PC-3 (cell line): ENCODE data around the gene RELL2. TPM values are rescaled to one million over a fixed set of nuclear protein-coding genes. Genes with fewer than 3 reads are reported as not detected.

Experiments used
- ATAC-seq: fragments of 200-7000 bp; cut with Tn5 transposase; 2 replicates; pipeline ENCODE4 v1.9.1; 2020; ENCODE audit warnings: mild to moderate bottlenecking, moderate library complexity
- BruUV-seq: library from RNA; stranded (reverse); fragments of 400-500 nt; replicated peaks from 2 replicates; lab custom pipeline; 2021; lab: Mats Ljungman, UMichigan
- CTCF ChIA-PET: fragments of 300-600 bp; sonication (Branson Sonifier 250); formaldehyde crosslinking; loops from one replicate; lab custom pipeline; 2022; ENCODE audit warnings: antibody characterized with exemption; lab: Charles Lee
- POLR2A ChIA-PET: fragments of 300-600 bp; sonication (Branson Sonifier 250); formaldehyde crosslinking; loops from one replicate; lab custom pipeline; 2022; ENCODE audit warnings: antibody characterized with exemption; ENCODE audit not compliant: unreplicated experiment; lab: Charles Lee
- DNase-seq: peaks from one replicate; pipeline ENCODE4 v3.0.0-alpha.2; 2015
- H2AFZ ChIP-seq: fragments of 300-600 bp; sonication (generic); 2 replicates; pipeline ENCODE4 v1.6.0; 2016; ENCODE audit warnings: antibody characterized with exemption, low read length
- H3F3A ChIP-seq: fragments of 300-600 bp; sonication (generic); one replicate; pipeline ENCODE4 v1.6.0; 2017; ENCODE audit warnings: antibody characterized with exemption, low read length, control low read depth, mild to moderate bottlenecking; ENCODE audit not compliant: unreplicated experiment
- H3K27ac ChIP-seq: fragments of 300-600 bp; sonication (generic); 2 replicates; pipeline ENCODE4 v1.5.1; 2016; ENCODE audit warnings: mild to moderate bottlenecking, low read length
- H3K27me3 ChIP-seq: fragments of 300-600 bp; sonication (generic); 2 replicates; pipeline ENCODE4 v1.6.1; 2016; ENCODE audit warnings: low read length, mixed read lengths
- H3K36me3 ChIP-seq: fragments of 300-600 bp; sonication (generic); 2 replicates; pipeline ENCODE4 v1.6.1; 2016; ENCODE audit warnings: low read depth, mixed run types, low read length, mixed read lengths
- H3K4me1 ChIP-seq: fragments of 300-600 bp; sonication (generic); 2 replicates; pipeline ENCODE4 v1.5.1; 2016; ENCODE audit warnings: low read length; ENCODE audit not compliant: insufficient read depth
- H3K4me2 ChIP-seq: fragments of 300-600 bp; sonication (generic); 2 replicates; pipeline ENCODE4 v1.6.0; 2016; ENCODE audit warnings: low read length
- H3K4me3 ChIP-seq: fragments of 300-600 bp; sonication (generic); 2 replicates; pipeline ENCODE4 v1.5.1; 2016; ENCODE audit warnings: mild to moderate bottlenecking, low read length, mixed read lengths
- H3K79me2 ChIP-seq: fragments of 300-600 bp; sonication (generic); 2 replicates; pipeline ENCODE4 v1.6.1; 2017; ENCODE audit warnings: low read length, mixed read lengths
- H3K9ac ChIP-seq: fragments of 300-600 bp; sonication (generic); 2 replicates; pipeline ENCODE4 v1.6.0; 2016; ENCODE audit warnings: mild to moderate bottlenecking, low read length
- H3K9me2 ChIP-seq: fragments of 300-600 bp; sonication (generic); replicated peaks from 2 replicates; pipeline ENCODE4 v1.6.1; 2016; ENCODE audit warnings: mixed run types, low read length, mixed read lengths
- H3K9me3 ChIP-seq: fragments of 300-600 bp; sonication (generic); 2 replicates; pipeline ENCODE4 v1.6.1; 2016; ENCODE audit warnings: low read length, mixed read lengths
- H4K20me1 ChIP-seq: fragments of 300-600 bp; sonication (generic); 2 replicates; pipeline ENCODE4 v1.6.1; 2016; ENCODE audit warnings: low read length, mixed read lengths
- EZH2 ChIP-seq: fragments of 300-600 bp; sonication (generic); IDR thresholded peaks from one replicate; pipeline ENCODE4 v1.6.1; 2017; ENCODE audit warnings: antibody characterized with exemption, mild to moderate bottlenecking, low read length; ENCODE audit not compliant: unreplicated experiment
- EZH2phosphoT487 ChIP-seq: fragments of 300-600 bp; sonication (generic); IDR thresholded peaks from 2 replicates; pipeline ENCODE4 v1.6.1; 2018; ENCODE audit warnings: mild to moderate bottlenecking, antibody characterized with exemption, low read length, borderline replicate concordance
- intact Hi-C: fragments of 100-400 bp; cut with micrococcal nuclease; formaldehyde crosslinking; loops from 2 replicates; pipeline ENCODE4 v1.9.0; 2023
- total RNA-seq: library from RNA; depleted of rRNA; stranded (reverse); fragments of >200 nt; gene quantifications from 2 replicates; pipeline ENCODE4 v1.2.3, GENCODE V29; 2014
- TF ChIP-seq, protein P1 (sequence below): fragments of 300-600 bp; sonication (generic); conservative IDR thresholded peaks from 2 replicates; pipeline ENCODE4 v1.5.1; 2017; ENCODE audit warnings: antibody characterized with exemption, low read depth, mild to moderate bottlenecking, low read length

Gene RELL2
- total RNA-seq, 1 experiment from 2014 or later, result 5.6 TPM

DNA sequence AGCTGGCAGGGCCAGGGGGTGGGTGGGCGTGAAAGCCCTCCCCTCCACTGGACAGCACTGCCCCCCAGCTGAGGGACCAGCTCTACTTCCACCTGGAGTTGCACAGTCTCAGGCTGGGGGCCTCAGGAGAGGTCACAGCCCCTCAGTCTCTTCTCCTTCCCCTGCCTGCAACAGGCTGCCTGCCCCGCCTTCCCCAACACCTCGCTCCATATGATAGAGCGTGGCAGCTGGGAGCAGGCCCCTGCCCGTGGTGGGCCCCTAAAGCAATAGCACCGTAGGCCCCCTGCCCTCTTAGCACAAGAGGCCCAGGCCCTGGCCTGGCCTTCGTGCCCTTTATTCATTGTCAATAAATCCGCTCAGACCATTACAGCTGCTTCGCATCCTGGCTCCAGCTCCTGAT lies 3.9 kb downstream of the RELL2 start:
- BruUV-seq, result no TSS peak
- H3K27me3 ChIP-seq, result no peaks in the 10 kb centered on the region
- no peak overlapping the region for H3K4me2 ChIP-seq
- H3K9me3 ChIP-seq, result no peaks in the 10 kb centered on the region
- intact Hi-C loops, result no loop called here
- ATAC-seq, result no peak
- TF ChIP-seq, protein P1, sequence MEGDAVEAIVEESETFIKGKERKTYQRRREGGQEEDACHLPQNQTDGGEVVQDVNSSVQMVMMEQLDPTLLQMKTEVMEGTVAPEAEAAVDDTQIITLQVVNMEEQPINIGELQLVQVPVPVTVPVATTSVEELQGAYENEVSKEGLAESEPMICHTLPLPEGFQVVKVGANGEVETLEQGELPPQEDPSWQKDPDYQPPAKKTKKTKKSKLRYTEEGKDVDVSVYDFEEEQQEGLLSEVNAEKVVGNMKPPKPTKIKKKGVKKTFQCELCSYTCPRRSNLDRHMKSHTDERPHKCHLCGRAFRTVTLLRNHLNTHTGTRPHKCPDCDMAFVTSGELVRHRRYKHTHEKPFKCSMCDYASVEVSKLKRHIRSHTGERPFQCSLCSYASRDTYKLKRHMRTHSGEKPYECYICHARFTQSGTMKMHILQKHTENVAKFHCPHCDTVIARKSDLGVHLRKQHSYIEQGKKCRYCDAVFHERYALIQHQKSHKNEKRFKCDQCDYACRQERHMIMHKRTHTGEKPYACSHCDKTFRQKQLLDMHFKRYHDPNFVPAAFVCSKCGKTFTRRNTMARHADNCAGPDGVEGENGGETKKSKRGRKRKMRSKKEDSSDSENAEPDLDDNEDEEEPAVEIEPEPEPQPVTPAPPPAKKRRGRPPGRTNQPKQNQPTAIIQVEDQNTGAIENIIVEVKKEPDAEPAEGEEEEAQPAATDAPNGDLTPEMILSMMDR, result no peak
- TF ChIP-seq EZH2, result no peak
- TF ChIP-seq EZH2phosphoT487, result no peak
- CTCF ChIA-PET, result no interaction called here
- H3K27ac ChIP-seq, result no peak overlapping the region
- no peak overlapping the region for H2AFZ ChIP-seq
- no peak overlapping the region for H3K9ac ChIP-seq
- no peak for DNase-seq
- H3K4me1 ChIP-seq, result peaks cover 34% of the 10 kb centered on the region
- POLR2A ChIA-PET, result no interaction called here
- no peaks in the 10 kb centered on the region for H3K9me2 ChIP-seq
- H4K20me1 ChIP-seq, result 0 out of 2 replicates have a peak, but pooled peaks cover 5% of the 10 kb centered on the region
- no peaks in the 10 kb centered on the region for H3K36me3 ChIP-seq
- H3K79me2 ChIP-seq, result peaks cover 9% of the 10 kb centered on the region
- no peaks in the 10 kb centered on the region for H3F3A ChIP-seq
- no peak overlapping the region for H3K4me3 ChIP-seq

DNA sequence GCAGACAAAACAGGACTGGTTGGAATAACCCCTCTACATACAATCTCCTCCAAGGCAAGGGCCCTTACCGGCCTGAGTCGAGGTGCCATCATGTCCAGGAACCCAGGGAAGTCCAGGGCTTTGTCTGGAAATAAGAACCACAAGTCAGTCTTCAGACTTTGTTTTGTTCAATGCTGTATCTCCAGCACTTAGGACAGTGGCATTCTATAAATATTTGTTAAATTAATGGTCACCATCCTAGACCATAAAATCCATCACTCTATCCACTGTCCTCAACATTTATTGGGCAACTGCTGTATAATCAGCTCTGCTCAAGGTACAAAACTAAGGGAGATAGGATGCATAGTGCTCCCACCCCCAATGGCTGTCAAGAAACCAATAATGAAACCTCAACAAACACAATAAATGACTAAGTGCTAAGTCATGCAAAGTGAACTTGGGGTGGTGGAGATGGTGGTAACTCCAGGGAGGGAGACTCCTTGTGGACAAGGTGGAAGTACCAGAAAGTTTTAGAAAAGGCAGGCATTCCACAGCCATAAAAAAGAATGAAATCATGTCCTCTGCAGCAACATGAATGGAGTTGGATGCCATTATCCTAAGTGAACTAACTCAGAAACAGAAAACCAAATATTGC lies 5.0 kb downstream of the RELL2 start:
- H3K36me3 ChIP-seq, result no peaks in the 10 kb centered on the region
- DNase-seq, result peak; percentile 93
- H3K4me2 ChIP-seq, result no peak overlapping the region; the same call in 1 of the 2 replicates
- POLR2A ChIA-PET, result interaction anchor here (0.7 kb wide), 1 partner anchor 38 kb away, joined by 3 read pairs; no protein-coding TSS in a partner anchor
- no TSS peak for BruUV-seq
- H3K9ac ChIP-seq, result no peak overlapping the region
- no peak overlapping the region for H2AFZ ChIP-seq
- H3K4me3 ChIP-seq, result no peak overlapping the region
- no peak for TF ChIP-seq EZH2
- no peak for TF ChIP-seq EZH2phosphoT487
- TF ChIP-seq, protein P1, result peak; percentile 62
- CTCF ChIA-PET, result interaction anchor here (0.5 kb wide), 1 partner anchor 248 kb away, joined by 3 read pairs; no protein-coding TSS in a partner anchor
- no peaks in the 10 kb centered on the region for H3K9me3 ChIP-seq
- intact Hi-C loops, result loop anchor here (1.0 kb wide), 1 partner anchor 49 kb away; no protein-coding TSS in a partner anchor
- peak overlapping the region; percentile 5; the same call in 1 of the 2 replicates for H3K27ac ChIP-seq
- peaks cover 31% of the 10 kb centered on the region for H3K4me1 ChIP-seq
- H3K9me2 ChIP-seq, result no peaks in the 10 kb centered on the region
- H3F3A ChIP-seq, result no peaks in the 10 kb centered on the region
- peak; percentile 79 for ATAC-seq
- no peaks in the 10 kb centered on the region for H3K27me3 ChIP-seq
- no peaks in the 10 kb centered on the region for H3K79me2 ChIP-seq
- 0 out of 2 replicates have a peak, but pooled peaks cover 5% of the 10 kb centered on the region for H4K20me1 ChIP-seq

GRCh38 chr5:141646026-141646425 lies 9.2 kb downstream of the RELL2 start:
- Histone ChIP-seq H3K4me3 (no peak overlapping the region), H3K79me2 (no peaks in the 10 kb centered on the region), H3K4me2 (no peak overlapping the region), H3F3A (no peaks in the 10 kb centered on the region), H2AFZ (no peak overlapping the region), H3K36me3 (no peaks in the 10 kb centered on the region), H4K20me1 (0 out of 2 replicates have a peak, but pooled peaks cover 5% of the 10 kb centered on the region), H3K9me3 (no peaks in the 10 kb centered on the region), H3K9ac (no peak overlapping the region), H3K27me3 (no peaks in the 10 kb centered on the region), H3K4me1 (peaks cover 16% of the 10 kb centered on the region), H3K9me2 (no peaks in the 10 kb centered on the region), H3K27ac (no peak overlapping the region)
- BruUV-seq, result no TSS peak
- DNase-seq (no peak), ATAC-seq (no peak)
- intact Hi-C loops, result no loop called here
- POLR2A ChIA-PET, result no interaction called here
- CTCF ChIA-PET, result no interaction called here
- TF ChIP-seq EZH2phosphoT487 (no peak), EZH2 (no peak)
- TF ChIP-seq, protein P1, result no peak
